ENCODE results near the gene PMAIP1.

GRCh38 chr18:59878644-59879043 lies 21.2 kb upstream of the PMAIP1 start:
- TF ChIP-seq FOXM1 (IDR thresholded peaks at IDR 0.05; ENCODE audit: low read depth): no peak
- no peak for TF ChIP-seq CTCF (IDR thresholded peaks at IDR 0.05)
- no peak for TF ChIP-seq RAD21 (IDR thresholded peaks at IDR 0.05; ENCODE audit: low read length)
- TF ChIP-seq CHD2 (IDR thresholded peaks at IDR 0.05; ENCODE audit: low read length, partially characterized antibody): no peak
- TF ChIP-seq FOXJ3 (CRISPR knock-in tag; IDR thresholded peaks at IDR 0.05): no peak
- TF ChIP-seq EP300 (IDR thresholded peaks at IDR 0.05; ENCODE audit: borderline replicate concordance in 1 of 2, low read depth in 1 of 2, low read length in 1 of 2): no peak
- TF ChIP-seq MAX (IDR thresholded peaks at IDR 0.05; ENCODE audit: low read depth): no peak
- TF ChIP-seq RCOR1 (IDR thresholded peaks at IDR 0.05; ENCODE audit: low read length): no peak
- no peak for TF ChIP-seq REST (IDR thresholded peaks at IDR 0.05; ENCODE audit: low read depth, low read length)
